ENCODE measurements around the gene ASTN2. TPM values are rescaled to one million over a fixed set of nuclear protein-coding genes. Genes with fewer than 3 reads are reported as not detected.

ASTN2 gene
- total and polyA plus RNA-seq, 9 of the 15 experiments (the other 6 are each of a cell fraction or from before 2014, with no cell fraction given), result 0.56 to 3.5 (median 1.9) TPM

DNA sequence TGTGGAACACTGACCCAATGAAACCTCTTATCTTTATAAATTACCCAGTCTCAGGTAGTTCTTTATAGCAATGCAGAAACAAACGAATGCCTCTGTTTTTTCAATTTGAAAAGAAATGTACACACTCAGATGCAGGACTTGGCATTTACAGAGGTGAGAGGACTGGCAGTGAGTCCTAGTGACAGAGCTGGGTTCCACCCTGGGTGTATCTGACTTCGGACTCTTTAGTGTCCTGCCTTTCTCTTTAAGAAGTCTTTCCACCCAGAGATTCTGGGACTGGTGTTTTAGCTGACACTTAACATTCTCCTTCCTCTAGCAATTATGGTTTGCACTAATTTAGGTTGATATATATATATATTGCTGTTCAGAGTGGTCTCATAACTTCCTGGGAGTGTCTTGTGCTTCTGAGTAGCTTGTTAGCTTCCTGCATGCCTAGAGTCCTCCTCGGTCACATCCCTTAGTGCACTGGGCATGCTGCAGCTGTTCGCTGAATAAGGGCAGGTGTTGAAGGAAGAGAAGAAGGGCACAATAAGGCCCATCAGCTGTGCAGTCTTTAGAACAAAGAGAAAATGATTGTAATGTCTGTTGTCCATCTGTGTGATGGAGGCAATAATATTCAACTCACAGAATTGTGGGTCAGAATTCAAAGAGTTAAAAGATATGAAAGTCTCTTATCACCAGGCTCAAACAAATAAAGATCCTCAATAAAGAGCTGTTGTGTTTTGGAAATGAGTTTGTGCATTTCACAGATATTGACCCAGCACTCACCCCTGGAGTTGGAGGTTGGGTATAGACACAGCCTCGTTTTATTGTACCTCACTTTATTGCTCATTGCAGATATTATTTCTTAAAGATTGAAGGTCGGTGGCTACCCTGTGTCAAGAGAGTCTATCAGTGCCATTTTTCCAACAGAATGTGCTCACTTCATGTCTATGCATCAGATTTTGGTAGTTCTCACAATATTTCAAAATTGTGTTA is 540.6 kb downstream of the ASTN2 start (continued):
- TF ChIP-seq, protein P1, sequence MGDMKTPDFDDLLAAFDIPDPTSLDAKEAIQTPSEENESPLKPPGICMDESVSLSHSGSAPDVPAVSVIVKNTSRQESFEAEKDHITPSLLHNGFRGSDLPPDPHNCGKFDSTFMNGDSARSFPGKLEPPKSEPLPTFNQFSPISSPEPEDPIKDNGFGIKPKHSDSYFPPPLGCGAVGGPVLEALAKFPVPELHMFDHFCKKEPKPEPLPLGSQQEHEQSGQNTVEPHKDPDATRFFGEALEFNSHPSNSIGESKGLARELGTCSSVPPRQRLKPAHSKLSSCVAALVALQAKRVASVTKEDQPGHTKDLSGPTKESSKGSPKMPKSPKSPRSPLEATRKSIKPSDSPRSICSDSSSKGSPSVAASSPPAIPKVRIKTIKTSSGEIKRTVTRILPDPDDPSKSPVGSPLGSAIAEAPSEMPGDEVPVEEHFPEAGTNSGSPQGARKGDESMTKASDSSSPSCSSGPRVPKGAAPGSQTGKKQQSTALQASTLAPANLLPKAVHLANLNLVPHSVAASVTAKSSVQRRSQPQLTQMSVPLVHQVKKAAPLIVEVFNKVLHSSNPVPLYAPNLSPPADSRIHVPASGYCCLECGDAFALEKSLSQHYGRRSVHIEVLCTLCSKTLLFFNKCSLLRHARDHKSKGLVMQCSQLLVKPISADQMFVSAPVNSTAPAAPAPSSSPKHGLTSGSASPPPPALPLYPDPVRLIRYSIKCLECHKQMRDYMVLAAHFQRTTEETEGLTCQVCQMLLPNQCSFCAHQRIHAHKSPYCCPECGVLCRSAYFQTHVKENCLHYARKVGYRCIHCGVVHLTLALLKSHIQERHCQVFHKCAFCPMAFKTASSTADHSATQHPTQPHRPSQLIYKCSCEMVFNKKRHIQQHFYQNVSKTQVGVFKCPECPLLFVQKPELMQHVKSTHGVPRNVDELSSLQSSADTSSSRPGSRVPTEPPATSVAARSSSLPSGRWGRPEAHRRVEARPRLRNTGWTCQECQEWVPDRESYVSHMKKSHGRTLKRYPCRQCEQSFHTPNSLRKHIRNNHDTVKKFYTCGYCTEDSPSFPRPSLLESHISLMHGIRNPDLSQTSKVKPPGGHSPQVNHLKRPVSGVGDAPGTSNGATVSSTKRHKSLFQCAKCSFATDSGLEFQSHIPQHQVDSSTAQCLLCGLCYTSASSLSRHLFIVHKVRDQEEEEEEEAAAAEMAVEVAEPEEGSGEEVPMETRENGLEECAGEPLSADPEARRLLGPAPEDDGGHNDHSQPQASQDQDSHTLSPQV (IDR thresholded peaks at IDR 0.05), result no peak
- TF ChIP-seq, protein P2, sequence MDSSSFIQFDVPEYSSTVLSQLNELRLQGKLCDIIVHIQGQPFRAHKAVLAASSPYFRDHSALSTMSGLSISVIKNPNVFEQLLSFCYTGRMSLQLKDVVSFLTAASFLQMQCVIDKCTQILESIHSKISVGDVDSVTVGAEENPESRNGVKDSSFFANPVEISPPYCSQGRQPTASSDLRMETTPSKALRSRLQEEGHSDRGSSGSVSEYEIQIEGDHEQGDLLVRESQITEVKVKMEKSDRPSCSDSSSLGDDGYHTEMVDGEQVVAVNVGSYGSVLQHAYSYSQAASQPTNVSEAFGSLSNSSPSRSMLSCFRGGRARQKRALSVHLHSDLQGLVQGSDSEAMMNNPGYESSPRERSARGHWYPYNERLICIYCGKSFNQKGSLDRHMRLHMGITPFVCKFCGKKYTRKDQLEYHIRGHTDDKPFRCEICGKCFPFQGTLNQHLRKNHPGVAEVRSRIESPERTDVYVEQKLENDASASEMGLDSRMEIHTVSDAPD (CRISPR knock-in tag; IDR thresholded peaks at IDR 0.05), result no peak
- no peak for TF ChIP-seq NCOA4 (IDR thresholded peaks at IDR 0.05; ENCODE audit: partially characterized antibody)
- TF ChIP-seq, protein P3, sequence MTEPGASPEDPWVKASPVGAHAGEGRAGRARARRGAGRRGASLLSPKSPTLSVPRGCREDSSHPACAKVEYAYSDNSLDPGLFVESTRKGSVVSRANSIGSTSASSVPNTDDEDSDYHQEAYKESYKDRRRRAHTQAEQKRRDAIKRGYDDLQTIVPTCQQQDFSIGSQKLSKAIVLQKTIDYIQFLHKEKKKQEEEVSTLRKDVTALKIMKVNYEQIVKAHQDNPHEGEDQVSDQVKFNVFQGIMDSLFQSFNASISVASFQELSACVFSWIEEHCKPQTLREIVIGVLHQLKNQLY (CRISPR knock-in tag; conservative IDR thresholded peaks at IDR 0.05), result no peak
- no peak for TF ChIP-seq ZNF561 (CRISPR knock-in tag; conservative IDR thresholded peaks at IDR 0.05)
- TF ChIP-seq, protein P4, sequence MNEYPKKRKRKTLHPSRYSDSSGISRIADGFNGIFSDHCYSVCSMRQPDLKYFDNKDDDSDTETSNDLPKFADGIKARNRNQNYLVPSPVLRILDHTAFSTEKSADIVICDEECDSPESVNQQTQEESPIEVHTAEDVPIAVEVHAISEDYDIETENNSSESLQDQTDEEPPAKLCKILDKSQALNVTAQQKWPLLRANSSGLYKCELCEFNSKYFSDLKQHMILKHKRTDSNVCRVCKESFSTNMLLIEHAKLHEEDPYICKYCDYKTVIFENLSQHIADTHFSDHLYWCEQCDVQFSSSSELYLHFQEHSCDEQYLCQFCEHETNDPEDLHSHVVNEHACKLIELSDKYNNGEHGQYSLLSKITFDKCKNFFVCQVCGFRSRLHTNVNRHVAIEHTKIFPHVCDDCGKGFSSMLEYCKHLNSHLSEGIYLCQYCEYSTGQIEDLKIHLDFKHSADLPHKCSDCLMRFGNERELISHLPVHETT (CRISPR knock-in tag; conservative IDR thresholded peaks at IDR 0.05 in 1 of 2, IDR thresholded peaks at IDR 0.05 in 1 of 2), result no peak
- TF ChIP-seq KLF1 (tag; IDR thresholded peaks at IDR 0.05), result no peak

Data from K562 (cell line).